Measurements from ENCODE around the gene MAGI2.

DNA sequence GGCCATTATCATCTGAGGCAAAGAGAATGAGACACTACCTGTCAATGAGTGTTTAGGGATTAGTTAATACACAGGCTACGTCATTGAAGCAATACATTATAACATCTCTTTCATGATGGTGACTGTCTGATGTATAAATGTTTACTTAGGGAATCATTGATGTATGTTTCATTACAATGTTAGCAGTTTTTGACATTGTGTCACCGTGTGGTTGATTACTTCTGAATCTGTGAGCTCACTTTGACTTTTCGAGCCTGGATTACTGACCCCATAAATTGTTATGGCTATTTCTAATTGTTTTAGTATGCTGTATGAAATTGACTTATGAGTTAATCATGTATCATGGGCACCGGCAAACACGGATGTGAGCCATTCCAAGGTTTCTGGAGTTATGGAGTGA, 494.0 kb downstream of the MAGI2 start:
- TF ChIP-seq, protein P1, sequence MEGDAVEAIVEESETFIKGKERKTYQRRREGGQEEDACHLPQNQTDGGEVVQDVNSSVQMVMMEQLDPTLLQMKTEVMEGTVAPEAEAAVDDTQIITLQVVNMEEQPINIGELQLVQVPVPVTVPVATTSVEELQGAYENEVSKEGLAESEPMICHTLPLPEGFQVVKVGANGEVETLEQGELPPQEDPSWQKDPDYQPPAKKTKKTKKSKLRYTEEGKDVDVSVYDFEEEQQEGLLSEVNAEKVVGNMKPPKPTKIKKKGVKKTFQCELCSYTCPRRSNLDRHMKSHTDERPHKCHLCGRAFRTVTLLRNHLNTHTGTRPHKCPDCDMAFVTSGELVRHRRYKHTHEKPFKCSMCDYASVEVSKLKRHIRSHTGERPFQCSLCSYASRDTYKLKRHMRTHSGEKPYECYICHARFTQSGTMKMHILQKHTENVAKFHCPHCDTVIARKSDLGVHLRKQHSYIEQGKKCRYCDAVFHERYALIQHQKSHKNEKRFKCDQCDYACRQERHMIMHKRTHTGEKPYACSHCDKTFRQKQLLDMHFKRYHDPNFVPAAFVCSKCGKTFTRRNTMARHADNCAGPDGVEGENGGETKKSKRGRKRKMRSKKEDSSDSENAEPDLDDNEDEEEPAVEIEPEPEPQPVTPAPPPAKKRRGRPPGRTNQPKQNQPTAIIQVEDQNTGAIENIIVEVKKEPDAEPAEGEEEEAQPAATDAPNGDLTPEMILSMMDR (conservative IDR thresholded peaks at IDR 0.05; ENCODE audit: low read depth in 2 of 2), result no peak
- TF ChIP-seq EZH2phosphoT487 (IDR thresholded peaks at IDR 0.05; ENCODE audit: unreplicated experiment) (no peak), EZH2 (IDR thresholded peaks at IDR 0.05; ENCODE audit: low read depth, unreplicated experiment) (no peak), STAT1 (IDR thresholded peaks at IDR 0.05; ENCODE audit: unreplicated experiment) (no peak), POLR2AphosphoS5 (IDR thresholded peaks at IDR 0.05; ENCODE audit: low read depth) (no peak), NANOG (IDR thresholded peaks at IDR 0.05; ENCODE audit: borderline replicate concordance) (no peak)
- TF ChIP-seq, protein P2, sequence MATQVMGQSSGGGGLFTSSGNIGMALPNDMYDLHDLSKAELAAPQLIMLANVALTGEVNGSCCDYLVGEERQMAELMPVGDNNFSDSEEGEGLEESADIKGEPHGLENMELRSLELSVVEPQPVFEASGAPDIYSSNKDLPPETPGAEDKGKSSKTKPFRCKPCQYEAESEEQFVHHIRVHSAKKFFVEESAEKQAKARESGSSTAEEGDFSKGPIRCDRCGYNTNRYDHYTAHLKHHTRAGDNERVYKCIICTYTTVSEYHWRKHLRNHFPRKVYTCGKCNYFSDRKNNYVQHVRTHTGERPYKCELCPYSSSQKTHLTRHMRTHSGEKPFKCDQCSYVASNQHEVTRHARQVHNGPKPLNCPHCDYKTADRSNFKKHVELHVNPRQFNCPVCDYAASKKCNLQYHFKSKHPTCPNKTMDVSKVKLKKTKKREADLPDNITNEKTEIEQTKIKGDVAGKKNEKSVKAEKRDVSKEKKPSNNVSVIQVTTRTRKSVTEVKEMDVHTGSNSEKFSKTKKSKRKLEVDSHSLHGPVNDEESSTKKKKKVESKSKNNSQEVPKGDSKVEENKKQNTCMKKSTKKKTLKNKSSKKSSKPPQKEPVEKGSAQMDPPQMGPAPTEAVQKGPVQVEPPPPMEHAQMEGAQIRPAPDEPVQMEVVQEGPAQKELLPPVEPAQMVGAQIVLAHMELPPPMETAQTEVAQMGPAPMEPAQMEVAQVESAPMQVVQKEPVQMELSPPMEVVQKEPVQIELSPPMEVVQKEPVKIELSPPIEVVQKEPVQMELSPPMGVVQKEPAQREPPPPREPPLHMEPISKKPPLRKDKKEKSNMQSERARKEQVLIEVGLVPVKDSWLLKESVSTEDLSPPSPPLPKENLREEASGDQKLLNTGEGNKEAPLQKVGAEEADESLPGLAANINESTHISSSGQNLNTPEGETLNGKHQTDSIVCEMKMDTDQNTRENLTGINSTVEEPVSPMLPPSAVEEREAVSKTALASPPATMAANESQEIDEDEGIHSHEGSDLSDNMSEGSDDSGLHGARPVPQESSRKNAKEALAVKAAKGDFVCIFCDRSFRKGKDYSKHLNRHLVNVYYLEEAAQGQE (IDR thresholded peaks at IDR 0.05; ENCODE audit: unreplicated experiment), result no peak
